GM21717 (cell line): Measurements from ENCODE around the gene RPL38.

Experiments
- ATAC-seq: cut with Tn5 transposase; IDR thresholded peaks from one replicate; pipeline ENCODE4 v1.9.1; 2021; ENCODE audit warnings: mild to moderate bottlenecking, moderate library complexity; ENCODE audit not compliant: unreplicated experiment

RPL38 gene

DNA sequence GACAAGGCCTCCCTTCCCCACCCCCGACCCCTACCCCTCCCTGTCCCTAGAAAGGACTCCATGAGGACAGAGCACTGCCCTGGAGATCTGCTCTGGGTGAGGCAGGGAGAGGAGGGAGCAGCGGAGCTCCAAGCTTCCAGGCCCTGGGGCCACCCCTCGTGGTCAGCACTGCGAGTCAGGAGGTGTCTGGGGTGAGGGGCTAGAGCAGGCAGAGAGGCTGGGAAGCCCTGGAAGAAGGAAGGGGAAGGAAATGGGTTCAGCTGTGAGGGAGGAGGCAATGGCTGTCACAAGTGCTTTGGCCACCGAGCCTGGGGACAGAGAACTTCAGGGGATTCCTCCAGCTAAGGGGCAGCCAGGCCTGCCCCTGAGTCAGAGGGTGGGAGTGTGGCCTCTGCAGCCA, 42.4 kb downstream of the RPL38 start:
- ATAC-seq, result no peak

GRCh38 chr17:74249590-74250270, 46.3 kb downstream of the RPL38 start:
- no peak for ATAC-seq

DNA sequence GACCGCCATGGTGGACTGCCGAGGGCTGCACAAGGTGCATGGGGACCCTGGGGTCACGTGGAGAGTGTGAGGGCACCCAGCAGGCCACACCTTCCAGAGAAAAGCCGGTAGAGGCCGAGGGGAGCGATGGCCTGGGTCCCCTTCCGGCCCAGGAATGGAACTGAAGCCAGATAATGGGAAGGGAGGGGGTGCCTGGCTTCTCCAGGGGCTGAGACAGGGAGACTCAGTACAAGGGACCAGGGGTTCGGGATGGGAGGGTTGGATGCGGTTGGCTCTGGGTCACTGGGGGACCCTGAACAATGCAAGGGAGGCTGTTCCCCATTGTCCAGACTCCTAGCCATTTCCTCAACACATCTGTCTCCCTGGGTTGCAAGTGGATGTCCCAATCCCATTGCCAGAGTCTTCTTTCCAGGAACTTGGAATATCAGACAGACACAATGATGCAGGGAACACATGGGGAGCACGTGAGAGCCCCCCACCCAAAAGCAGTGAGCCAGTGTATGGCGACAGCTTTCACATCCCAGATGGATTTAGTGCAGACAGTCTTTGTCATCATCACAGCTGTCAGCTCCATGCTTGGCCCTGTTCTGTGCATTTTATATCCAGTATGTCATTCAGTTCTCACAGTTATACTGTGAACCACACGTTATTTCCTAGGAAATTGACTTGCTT, 47.0 kb downstream of the RPL38 start:
- no peak for ATAC-seq

DNA sequence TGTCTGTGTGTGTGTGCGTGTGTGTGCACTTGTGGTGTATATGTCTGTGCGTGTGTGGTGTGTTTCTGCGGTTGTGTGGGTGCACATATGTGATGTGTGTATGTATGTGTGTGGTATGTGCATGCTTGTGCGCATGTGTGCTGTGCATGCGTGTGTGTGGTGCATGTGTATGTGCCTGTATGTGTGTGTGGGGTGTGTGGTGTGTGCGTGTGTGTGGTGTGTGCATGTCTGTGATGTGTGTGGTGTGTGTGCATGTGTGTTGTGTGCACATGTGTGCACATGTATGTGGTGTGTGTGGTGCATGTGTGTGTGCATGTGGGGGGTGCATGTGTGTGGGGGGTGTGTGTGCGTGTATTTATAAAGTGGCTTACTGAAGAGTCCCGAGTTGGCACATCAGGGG, 47.6 kb downstream of the RPL38 start:
- no peak for ATAC-seq

GRCh38 chr17:74251569-74251968, 48.1 kb downstream of the RPL38 start:
- no peak for ATAC-seq

DNA sequence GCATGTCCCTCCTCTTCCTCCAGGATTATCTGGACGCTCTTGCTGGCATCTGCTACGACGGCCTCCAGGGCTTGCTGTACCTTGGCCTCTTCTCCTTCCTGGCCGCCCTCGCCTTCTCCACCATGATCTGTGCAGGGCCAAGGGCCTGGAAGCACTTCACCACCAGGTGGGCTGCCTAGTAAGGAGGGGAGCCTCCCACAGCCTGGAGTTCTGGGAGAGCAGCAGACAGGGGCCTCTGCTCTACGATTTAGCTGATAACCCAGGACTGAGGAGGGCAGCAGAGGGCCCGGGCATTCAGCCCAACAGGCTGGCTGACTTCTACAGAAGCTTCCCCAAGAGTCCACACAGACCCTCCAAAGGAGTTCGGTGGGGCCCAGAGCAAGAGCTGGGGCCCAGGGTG, 48.7 kb downstream of the RPL38 start:
- no peak for ATAC-seq

DNA sequence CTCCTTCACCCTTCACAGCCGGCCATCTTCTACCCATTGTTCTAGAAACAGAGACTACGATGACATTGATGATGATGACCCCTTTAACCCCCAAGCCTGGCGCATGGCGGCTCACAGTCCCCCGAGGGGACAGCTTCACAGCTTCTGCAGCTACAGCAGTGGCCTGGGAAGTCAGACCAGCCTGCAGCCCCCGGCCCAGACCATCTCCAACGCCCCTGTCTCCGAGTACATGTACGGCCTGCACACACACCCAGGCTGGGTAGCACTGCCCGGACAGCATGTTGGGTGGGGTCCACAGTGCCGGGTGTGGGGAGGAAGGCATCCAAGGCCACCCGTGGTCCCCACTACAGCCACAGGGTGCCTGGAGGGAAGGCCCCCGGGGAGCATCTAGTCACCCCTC, 49.6 kb downstream of the RPL38 start:
- ATAC-seq, result no peak

- ATAC-seq, result no peak
These were observed 53.8 kb downstream of the RPL38 start for GRCh38 chr17:74257311-74257710.

GRCh38 chr17:74259667-74260524, 56.4 kb downstream of the RPL38 start:
- ATAC-seq, result no peak
